Measurements from ENCODE around the gene WDR70. TPM values are rescaled to one million over a fixed set of nuclear protein-coding genes. Genes with fewer than 3 reads are reported as not detected.

The WDR70 gene
- total RNA-seq, 1 experiment from 2014 or later: 31.3 TPM

- H3K27ac Mint-ChIP-seq (ENCODE audit: low read depth, unreplicated experiment): no peak overlapping the region
- ChIA-PET CTCF (interaction anchor here (1.2 kb wide), 1 partner anchor 27 kb away, joined by 4 read pairs; no protein-coding TSS in a partner anchor), POLR2A (no interaction called here)
- no TSS peak for BruUV-seq (replicated peaks)
- no peaks in the 10 kb centered on the region for H3K4me1 Mint-ChIP-seq (ENCODE audit: insufficient read depth, unreplicated experiment)
- no peaks in the 10 kb centered on the region for H3K36me3 Mint-ChIP-seq (ENCODE audit: insufficient read depth, unreplicated experiment)
- peaks cover 6% of the 10 kb centered on the region for H3K9me3 Mint-ChIP-seq (ENCODE audit: unreplicated experiment)
- H3K4me3 Mint-ChIP-seq (ENCODE audit: unreplicated experiment): no peak overlapping the region
- TF ChIP-seq CTCF (IDR thresholded peaks at IDR 0.05; ENCODE audit: unreplicated experiment): no peak
- intact Hi-C loops (cut with micrococcal nuclease): no loop called here
- no peaks in the 10 kb centered on the region for H3K27me3 Mint-ChIP-seq (ENCODE audit: insufficient read depth, unreplicated experiment)
- DNase-seq (ENCODE audit: unreplicated experiment): no peak
These were observed 422.4 kb downstream of the WDR70 start for GRCh38 chr5:37801521-37801920.

Other genes with a start within 250 kb of the WDR70 start
- gene CPLANE1, start 129.9 kb upstream of the WDR70 start, total RNA-seq (2022): 23.6 and 25.1 TPM in 2 replicates
- 29.9 and 32.0 TPM in 2 replicates for gene NUP155, start 8.2 kb upstream of the WDR70 start, total RNA-seq (2022)